Bronchus fibroblast of lung (primary cell): ENCODE data around the gene PPHLN1. TPM values are rescaled to one million over a fixed set of nuclear protein-coding genes. Genes with fewer than 3 reads are reported as not detected.

Experiments
- total RNA-seq: library from RNA; depleted of rRNA; stranded (reverse); fragments of >200 nt; gene quantifications from 2 replicates; pipeline ENCODE4 v1.2.3, GENCODE V29; 2015

Gene PPHLN1
- 53.2 and 72.5 TPM in 2 replicates for total RNA-seq

DNA sequence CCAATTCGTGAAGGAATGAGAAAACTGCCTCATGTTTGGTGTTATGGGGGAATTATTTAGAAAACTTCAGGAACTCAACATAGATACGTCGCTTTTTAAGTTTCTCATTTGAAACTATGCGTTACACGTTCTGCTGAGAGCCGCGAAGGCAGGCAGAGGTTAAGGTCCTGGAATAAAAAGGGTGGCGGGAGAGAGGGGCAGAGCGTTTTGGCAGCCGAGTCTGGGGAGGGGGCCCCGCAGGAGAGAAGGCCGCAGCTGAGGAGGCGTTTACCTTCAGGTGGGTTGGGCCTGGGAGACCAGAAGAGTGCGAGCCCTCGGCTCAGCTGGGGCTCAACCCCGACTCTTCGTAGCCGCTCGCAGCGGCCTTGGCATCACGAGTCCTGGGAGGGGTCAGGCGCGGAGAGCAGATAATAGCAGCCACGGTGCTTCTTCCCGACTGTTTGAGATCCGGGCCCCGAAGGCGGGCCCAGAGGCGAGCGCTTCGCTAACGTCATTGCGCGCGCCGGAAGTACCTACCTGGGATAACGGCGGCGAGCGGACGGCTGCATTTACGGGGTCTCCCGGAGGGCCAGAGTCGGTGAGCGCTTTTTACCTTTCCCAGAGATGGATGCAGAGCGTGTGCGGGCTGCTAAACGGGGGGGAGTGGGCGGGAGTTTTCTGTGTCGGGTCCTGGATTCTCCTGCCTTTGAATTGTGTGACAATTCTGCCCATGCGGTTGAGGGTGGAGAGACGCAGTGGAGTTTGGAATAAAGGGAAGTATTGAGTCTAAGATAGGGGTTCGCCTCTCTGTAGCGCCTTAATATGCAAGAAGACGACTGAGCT is at the start of gene PPHLN1, which contains the start of gene ZCRB1:
Gene PPHLN1, plus strand, starts transcription at position 515 of the 822 bp plus-strand sequence. CDS start 9,736 bp downstream, outside the sequence.
Gene ZCRB1, minus strand, starts transcription at position 442 of the 822 bp plus-strand sequence. CDS start 1,992 bp downstream, outside the sequence.

Other genes with a start within 250 kb of the PPHLN1 start
- 12.5 and 12.9 TPM in 2 replicates for gene GXYLT1, start 181.3 kb upstream of the PPHLN1 start, total RNA-seq
- gene YAF2, start 87.9 kb upstream of the PPHLN1 start, total RNA-seq, result 7.3 and 9.6 TPM in 2 replicates
- gene ZCRB1, start 73 bp upstream of the PPHLN1 start, total RNA-seq, result 32.3 and 45.6 TPM in 2 replicates